Stimulated activated CD4-positive, alpha-beta T cell treated with anti-CD3 and anti-CD28 coated beads, Interleukin-4, amount 100 ng/mL, for 1 hour (primary cell): Measurements from ENCODE around the gene LIPF.
"Not testable (repeated sequence)": the region's sequence is repeated elsewhere in the genome, so short reads cannot be mapped to it uniquely, and the experiment has no call there.

Experiments
- DNase-seq: peaks from one replicate; pipeline ENCODE4 v3.0.0-alpha.2; 2020

The LIPF gene

DNA sequence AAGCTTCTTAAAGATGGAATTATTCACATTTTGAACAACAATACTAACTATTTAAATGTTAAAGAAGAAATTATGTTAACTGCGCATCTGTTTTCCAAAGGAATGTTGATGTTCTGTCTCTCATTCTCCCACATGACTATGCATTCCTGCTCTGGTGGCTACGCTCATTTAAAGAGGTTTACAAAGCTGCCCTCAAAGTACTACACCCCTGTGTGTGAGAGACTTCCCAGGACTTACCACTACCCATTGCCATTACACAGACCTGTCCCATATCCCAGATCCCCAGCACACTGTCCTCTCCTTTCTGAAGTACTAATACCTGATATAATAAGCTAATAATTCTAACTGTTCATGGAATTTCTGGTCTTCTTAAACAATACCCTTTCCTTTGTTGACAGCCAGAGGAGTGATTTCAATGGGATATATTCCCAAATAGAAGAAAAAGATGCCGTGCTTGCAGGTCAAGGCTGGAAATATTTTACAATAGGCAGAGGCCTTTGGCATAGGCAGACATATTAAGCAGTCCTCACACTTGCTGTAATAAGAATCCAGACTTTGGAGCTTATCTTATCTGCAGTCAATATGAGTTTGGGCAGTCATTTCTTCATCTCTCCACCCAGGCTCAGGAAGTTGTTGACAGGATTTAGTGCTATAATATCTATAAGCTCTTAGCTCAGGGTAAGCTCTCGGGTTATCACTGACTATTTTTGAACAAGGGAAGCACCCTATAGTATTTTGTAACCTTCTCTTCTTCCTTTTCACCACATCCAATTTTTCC, 12.2 kb downstream of the LIPF start:
- DNase-seq = no peak

DNA sequence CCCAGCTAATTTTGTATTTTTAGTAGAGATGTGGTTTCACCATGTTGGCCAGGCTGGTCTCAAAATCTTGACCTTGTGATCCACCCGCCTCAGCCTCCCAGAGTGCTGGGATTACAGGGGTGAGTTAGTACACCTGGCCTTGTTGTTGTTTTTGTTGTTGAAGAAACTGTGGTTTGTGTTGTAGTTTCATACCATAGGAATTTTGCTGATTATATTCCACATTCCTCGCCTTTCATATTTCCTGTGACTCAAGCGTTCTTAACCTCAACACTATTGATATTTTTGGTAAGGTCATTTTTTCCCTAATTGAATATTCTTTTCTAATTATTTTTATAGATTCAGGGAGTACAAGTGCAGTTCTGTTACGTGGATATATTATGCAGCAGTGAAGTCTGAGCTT, 16.7 kb downstream of the LIPF start:
- DNase-seq = no peak

DNA sequence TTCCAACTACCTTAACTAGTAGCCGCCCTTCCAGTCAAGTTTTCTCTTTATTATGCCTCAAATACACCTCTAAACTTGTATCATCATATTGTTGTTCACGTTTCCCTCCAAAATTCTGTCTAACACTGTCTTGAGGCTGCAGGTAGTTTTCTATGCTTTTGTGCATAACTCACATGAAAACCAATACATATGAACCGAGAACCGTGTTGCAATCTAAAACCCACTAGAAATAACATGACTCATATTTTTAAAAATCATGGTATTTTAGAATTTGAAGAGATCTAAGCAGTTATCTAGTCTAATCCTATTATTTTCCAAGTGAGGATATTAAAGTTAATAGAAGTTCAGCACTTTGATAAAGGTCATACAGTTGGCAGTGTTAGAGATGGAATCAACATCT, 18.2 kb downstream of the LIPF start:
- DNase-seq = no peak

DNA sequence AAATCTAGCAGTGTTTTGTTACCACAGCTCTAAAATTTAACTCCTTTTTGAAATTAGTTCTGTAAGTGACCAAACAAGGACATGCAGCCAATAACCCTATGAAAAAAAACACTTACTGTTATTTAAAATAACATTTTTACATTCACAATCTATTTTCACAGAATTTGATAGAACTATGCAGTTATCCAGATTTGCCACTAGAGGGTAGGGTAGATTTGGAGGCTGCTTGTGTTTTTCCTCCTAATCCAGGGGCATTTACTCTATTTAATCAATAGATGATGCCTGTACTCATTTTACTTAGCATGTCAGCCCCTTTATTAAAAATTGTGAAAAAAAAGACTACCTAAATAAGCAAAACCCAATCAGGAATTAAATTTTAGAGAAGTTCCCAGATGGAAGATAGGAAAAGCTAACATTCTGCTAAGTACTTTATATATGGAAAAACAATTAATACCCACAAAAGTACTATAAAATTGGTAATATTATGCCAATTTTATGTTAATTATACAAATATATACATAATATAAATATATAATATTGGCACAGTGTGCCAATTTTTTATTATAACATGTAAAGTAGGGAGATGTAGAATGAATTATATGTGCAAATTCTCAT, 23.7 kb downstream of the LIPF start:
- no peak for DNase-seq

DNA sequence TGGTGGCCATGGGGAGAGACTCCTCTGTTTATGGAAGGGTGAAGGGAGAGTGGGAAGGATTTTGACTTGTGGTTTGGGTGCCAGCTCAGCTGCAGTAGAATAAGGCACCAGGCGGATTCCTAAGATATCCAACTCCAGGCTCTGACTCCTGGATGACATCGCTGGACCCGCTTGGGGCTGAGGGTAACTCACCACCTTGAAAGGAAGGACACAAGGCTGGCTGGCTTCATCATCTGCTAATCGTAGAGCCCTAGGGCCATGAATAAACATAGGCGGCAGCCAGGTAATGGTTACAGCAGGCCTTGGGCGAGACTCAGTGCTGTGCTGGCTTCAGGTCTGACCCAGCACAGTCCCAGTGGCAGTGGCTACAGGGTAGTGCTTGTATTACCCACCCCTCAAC, 25.1 kb downstream of the LIPF start:
- DNase-seq = no peak

DNA sequence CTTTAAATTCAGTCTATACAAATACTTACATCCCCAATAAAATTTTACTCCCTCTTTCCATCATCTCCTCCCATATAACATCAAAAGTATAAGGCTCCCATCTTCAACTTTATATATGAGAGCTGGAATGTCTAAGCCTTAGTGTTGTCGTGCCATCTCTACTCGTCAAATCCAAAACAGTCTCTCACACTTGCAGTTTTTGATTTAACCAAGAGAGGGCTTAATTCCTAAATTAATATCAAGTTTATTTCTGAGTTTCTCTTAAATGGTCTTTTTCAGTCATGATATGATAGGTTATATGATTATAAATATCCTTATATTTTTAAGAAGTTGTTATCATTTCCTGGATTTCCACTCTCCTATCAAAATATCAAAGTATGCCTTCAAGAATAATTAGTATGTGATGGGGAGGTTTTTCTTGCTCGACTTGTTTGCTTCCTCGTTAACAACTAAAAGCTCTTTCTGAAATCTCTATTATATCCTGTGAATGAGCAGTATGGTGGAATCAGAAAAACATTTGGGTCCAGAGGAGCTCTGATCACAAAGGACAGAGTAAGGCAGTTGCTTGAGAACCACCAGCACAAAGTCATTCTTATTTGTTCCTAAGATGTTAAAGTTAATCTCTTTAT, 29.3 kb downstream of the LIPF start:
- DNase-seq = no peak

DNA sequence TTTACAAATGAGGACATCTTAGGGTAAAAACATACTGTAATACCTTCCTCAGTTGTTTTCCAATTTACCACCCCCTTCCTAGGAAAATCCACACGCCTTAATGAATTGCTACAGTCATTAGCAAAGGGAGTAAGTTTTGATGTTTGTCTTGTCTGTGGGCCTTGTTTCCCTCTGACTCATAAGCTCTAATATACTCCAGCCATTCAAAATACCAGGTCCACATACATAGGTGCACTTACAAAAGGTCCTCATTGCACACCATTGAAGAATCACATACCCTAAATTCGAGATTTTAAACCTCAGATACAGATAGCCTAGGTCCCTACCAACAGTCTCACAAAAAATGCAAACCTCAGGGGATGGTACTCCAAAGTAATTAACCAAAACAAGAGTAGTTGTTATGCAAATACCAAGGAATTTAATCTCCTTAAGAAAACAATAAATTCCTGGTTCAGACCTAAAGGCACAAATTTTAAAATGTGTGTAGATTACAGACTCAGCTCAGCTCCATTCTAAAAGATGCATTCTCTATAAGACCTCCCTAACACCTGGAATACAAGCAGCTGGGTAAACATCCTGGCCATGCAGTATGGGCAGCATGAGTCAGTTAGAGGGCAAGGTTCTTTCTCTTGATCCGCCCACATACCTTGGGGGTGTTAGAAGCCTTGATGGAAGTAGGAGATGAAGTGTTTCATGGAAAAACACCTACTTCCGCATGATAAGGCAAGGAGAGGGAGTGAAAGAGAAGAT, 38.8 kb downstream of the LIPF start:
- no peak for DNase-seq

DNA sequence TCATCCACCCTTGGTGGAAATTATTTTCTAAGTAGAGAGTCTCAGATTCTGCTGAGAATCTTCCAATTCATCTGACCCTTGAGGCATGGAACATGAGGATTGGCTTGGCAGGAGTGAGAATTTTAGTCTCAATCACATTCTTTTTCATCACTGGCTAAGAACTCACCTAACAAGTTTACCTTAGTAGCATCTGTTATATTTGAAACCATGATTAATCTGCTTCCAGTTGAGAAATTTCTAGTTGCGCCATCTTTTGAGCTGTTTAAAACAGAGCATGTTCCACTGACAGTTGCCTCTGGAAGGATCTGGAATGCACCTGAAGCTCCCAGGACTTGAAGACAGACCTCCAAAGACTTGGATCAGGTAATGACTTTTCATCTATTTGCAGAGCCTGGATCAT, 41.7 kb downstream of the LIPF start, which contains the start of gene LIPK:
LIPK (plus strand) TSS at position 292 of the 400 bp plus-strand sequence. CDS start 18,295 bp downstream, outside the sequence.
- no peak for DNase-seq

DNA sequence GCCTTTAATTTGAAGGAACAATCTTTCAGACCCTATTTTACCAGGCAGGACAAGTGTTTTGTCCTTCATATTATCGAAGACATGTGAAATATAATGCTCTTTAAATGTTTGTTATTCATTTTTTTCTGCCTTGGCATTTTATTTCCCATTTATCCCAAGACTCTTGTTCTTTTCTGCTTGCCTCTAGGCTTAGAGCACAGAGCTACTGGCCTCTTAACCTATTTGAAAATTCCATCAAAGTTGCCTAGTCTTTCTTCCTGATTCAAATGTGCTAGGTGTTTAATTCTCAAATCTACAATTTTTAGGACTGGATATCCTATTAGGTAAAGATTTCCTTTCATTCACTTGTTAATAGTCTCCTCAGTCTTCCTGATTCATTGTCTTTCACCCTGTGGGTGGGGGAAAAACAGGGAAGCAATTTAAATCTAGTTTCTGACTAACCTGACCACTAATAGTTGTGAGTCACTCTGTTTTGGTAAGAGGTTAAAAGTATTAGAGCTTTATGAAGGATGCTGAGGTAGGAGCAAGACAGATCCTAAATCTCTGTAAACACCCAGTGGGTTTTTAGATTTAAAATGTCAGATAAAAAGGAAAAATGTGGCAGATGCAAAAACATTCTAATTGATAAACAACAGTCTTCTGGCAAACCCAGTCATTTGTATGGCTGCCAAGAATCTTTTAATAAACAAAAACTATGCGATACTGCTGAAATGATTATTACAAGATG, 43.4 kb downstream of the LIPF start:
- no peak for DNase-seq

DNA sequence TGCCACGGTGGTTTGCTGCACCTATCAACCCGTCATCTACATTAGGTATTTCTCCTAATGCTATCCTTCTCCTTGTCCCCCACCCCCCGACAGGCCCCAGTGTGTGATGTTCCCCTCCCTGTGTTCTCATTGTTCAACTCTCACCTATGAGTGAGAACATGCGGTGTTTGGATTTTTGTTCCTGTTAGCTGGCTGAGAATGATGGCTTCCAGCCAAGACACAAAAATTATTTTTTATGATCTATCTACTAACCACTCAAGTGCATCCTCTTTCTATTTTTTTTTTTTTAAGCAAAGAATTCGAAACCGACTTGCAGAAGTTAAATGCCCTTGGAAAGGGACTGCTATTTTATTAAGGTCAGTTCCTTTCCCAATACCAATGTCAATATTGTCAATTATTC, 45.1 kb downstream of the LIPF start:
- not testable (repeated sequence) for DNase-seq

DNA sequence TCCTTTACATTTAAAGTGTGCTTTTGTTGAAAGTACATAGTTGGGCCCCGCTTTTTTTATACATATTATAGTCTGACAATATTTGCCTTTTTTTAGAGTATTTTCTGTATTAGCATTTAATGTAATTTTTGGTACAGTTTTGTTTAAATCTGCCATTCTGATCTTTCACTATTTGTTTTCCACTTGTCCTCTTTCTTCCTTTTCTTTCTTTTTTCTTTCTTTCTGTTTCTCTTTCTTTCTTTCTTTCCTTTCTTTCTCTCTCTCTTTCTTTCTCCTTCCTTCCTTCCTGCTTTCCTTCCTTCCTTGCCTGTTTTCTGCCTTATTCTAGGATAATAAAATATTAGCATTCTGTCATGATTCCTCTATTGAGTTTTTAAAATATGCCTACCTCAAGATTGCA, 51.3 kb downstream of the LIPF start:
- DNase-seq = no peak

DNA sequence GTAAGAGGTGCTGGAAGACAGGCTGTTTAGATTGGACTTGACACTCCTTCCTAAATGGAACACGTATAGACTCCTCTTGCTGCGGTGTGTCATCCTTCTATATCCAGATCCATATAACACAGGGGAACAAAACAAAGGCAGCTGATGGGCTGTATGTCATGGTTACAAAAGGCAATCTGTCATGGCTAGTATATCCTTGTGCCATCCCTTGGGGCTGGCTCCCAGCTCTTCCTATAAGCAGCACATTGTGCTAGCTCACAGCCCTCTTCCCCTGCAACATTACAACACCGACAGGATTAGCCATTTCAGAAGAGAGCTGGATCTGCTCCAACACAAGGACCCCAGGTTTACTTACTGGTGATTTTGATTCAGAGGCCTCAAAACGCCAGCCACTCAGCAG, 57.1 kb downstream of the LIPF start:
- DNase-seq = no peak

DNA sequence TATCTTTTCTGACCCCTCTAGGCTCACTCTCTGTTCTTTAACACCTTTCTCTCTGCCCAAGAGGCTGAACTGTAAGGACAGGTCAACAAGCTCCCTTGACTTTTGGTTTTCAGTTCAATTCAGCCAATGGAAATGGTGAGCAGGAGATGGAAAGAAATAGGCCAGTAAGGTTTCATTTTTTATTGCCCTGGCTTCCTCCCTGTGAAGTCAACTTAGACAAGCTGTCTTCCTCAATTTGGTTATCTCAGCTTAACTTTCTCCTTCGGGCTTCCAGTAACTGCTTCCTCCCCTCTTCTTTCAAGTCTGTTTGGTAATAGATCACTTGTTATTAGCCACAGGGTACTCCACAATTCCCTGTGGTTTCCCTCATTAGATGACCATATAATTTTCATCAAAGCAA, 61.6 kb downstream of the LIPF start:
- no peak for DNase-seq

DNA sequence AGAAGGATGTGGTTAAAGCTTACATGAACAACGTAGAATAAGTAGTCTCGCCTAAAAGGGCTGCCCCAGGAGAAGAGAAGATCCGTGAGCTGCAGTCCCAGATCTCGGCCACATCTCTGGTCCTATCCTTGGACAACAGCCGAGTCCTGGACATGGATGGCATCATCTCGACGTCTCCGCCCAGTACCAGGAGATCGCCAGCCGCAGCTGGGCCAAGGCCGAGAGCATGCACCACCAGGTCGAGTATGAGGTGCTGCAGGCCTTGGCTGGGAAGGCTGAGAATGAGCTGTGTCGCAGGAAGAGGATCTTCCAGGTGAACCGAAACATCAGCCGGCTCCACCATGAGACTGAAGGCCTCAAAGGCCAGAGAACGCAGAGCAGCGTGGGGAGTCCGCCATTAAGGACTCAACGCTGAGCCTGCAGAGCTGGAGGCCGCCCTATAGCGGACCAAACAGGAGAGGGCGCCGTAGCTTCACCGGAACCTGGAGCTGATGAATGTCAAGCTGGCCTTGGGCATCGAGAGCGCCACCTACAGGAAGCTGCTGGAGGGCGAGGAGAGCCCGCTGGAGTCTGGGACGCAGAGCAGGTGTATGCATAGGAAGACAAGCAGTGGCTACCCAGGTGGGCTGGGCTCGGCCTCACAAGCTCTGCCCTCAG, 64.0 kb downstream of the LIPF start:
- DNase-seq = peak; percentile 23
